ENCODE results near the gene LBP.

The LBP gene

DNA sequence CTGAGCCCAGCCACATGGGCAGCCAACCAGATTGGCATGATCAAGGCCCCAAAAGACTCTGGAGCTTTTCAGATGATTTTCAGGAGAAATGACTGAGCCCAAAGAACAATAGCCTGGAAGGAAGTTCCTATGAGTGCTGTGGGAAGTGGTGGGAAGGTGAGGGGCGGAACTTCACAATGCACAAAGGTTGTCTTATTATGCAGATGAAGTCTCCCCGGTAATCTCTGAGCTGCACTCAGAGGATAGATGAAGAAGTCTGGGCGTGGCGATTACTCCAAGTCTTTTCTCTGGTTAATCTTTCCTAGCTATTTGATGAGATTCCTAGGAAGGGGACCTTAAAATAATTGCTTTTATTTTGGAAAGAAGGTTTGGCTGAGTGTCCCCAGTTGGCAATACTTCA lies 36.9 kb downstream of the LBP start:
- TF ChIP-seq, protein P1, sequence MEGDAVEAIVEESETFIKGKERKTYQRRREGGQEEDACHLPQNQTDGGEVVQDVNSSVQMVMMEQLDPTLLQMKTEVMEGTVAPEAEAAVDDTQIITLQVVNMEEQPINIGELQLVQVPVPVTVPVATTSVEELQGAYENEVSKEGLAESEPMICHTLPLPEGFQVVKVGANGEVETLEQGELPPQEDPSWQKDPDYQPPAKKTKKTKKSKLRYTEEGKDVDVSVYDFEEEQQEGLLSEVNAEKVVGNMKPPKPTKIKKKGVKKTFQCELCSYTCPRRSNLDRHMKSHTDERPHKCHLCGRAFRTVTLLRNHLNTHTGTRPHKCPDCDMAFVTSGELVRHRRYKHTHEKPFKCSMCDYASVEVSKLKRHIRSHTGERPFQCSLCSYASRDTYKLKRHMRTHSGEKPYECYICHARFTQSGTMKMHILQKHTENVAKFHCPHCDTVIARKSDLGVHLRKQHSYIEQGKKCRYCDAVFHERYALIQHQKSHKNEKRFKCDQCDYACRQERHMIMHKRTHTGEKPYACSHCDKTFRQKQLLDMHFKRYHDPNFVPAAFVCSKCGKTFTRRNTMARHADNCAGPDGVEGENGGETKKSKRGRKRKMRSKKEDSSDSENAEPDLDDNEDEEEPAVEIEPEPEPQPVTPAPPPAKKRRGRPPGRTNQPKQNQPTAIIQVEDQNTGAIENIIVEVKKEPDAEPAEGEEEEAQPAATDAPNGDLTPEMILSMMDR (IDR thresholded peaks at IDR 0.05; ENCODE audit: low read depth, low read length) = no peak
- no peak for DNase-seq (ENCODE audit: low read depth)
- H3K4me3 ChIP-seq (ENCODE audit: low read depth, low read length) = no peak overlapping the region

DNA sequence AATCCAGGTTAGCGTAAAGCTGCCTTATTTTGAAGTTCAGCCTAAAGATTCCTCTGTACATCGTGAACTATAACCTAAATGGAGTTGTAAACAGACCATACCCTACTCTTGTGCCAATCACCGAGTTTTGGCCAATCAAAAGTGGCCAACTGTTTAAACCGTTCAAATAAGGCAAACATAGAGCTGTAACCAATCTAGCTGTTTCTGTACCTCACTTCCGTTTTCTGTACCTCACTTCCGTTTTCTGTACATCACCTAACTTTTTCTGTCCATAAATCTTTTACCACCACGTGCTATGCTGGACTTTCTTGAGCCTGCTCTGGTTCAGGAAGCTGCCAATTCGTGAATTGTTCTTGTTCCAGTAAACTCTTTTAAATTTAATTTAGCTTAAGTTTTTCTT lies 39.7 kb downstream of the LBP start:
- no peak for DNase-seq (ENCODE audit: low read depth)
- TF ChIP-seq MYC (IDR thresholded peaks at IDR 0.05; ENCODE audit: low read depth, low read length) (no peak), POLR2A (IDR thresholded peaks at IDR 0.05; ENCODE audit: extremely low read depth, insufficient read length) (no peak)
- TF ChIP-seq, protein P1 (IDR thresholded peaks at IDR 0.05; ENCODE audit: low read depth, low read length) = no peak
- TF ChIP-seq, protein P2, sequence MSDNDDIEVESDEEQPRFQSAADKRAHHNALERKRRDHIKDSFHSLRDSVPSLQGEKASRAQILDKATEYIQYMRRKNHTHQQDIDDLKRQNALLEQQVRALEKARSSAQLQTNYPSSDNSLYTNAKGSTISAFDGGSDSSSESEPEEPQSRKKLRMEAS (IDR thresholded peaks at IDR 0.05; ENCODE audit: low read depth, low read length) = no peak

DNA sequence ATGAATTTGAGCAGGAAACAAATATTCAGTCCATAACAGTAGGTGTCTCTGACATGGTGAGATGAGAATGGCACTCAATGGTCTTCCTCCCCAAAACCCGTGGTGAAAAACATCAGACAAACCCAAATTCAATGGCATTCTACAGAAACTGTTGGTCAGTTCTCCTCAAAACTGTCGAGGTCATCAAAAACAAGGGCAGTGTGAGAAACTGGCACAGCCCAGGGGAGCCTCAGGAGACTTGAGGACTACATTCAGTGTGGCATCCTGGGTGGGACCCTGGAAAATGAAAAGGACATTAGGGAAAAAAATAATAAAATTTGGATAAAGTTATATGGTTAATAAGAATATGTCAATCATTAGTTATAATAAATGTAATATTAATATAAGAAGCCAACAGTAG lies 40.6 kb downstream of the LBP start:
- DNase-seq (ENCODE audit: low read depth) = no peak
- H3K4me3 ChIP-seq (ENCODE audit: low read depth, low read length) = no peak overlapping the region
- TF ChIP-seq, protein P1 (IDR thresholded peaks at IDR 0.05; ENCODE audit: low read depth, low read length) = no peak
- TF ChIP-seq MYC (IDR thresholded peaks at IDR 0.05; ENCODE audit: low read depth, low read length) = no peak
- TF ChIP-seq POLR2A (IDR thresholded peaks at IDR 0.05; ENCODE audit: extremely low read depth, insufficient read length) = no peak
- TF ChIP-seq, protein P2 (IDR thresholded peaks at IDR 0.05; ENCODE audit: low read depth, low read length) = no peak

More for the DNA sequence above, 39.7 kb downstream of the LBP start:
- H3K4me3 ChIP-seq (ENCODE audit: low read depth, low read length) = no peak overlapping the region

DNA sequence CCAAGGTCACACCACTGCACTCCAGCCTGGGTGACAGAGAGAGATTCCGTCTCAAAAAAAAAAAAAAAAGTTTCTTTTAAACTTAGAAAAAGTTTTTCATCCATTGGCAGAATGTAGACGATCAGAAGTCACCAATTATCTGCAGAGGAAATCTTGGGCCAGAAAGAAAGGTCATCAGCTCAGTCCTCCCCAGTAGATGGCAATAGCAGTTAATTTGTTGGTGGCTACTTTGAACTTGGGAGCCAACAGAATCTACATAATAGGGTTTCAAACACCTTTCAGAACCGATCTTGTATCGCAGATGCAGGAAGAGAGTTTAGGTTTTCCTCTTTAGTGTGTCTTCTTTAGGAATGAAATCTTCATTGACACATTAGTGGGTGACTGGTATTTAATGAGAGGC lies 41.7 kb downstream of the LBP start:
- peak; percentile 31 for DNase-seq (ENCODE audit: low read depth)

DNA sequence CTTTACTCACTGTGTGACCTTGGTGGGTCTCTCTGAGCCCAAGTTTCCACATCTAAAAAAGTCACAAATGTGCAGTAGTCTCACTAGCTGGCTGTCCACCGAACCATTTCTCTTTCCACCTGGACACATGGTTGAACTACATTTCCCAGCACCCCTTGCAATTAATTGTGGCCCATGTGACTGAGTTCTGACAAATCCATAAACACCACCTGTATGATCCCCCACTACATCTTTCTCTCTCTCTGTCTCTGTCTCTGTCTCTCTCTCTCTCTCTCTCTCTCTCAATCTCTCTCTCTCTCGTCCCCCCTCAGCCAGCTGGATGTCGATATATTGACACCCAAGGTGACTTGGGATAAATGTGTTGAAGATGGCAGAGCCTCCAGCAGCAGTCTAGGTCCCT lies 46.1 kb downstream of the LBP start:
- TF ChIP-seq POLR2A (IDR thresholded peaks at IDR 0.05; ENCODE audit: extremely low read depth, insufficient read length) = no peak
- TF ChIP-seq MYC (IDR thresholded peaks at IDR 0.05; ENCODE audit: low read depth, low read length) = no peak
- TF ChIP-seq, protein P2 (IDR thresholded peaks at IDR 0.05; ENCODE audit: low read depth, low read length) = peak; percentile 79
- TF ChIP-seq, protein P1 (IDR thresholded peaks at IDR 0.05; ENCODE audit: low read depth, low read length) = no peak
- no peak overlapping the region for H3K4me3 ChIP-seq (ENCODE audit: low read depth, low read length)
- no peak for DNase-seq (ENCODE audit: low read depth)

More for the DNA sequence above, 41.7 kb downstream of the LBP start:
- H3K4me3 ChIP-seq (ENCODE audit: low read depth, low read length) = no peak overlapping the region
- TF ChIP-seq, protein P1 (IDR thresholded peaks at IDR 0.05; ENCODE audit: low read depth, low read length) = peak; percentile 9
- TF ChIP-seq, protein P2 (IDR thresholded peaks at IDR 0.05; ENCODE audit: low read depth, low read length) = no peak

DNA sequence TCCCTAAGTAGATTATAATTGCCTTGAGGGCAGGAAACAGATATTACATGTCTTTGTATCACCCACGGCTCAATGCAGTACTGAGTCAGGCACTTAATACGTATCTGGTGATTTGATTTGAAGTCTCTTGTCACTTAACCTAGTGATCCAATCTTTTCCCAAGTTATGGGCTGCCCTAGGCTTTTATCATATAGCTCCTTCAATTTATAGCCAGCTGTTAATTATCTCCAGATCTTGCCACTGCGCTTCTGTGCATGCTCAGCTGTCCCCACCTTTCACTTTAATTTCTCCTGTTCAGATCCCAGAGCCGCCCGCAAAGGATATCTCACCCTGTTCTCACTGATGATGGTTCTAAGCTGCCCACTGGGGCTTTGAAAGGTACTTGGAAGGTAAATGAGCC lies 47.0 kb downstream of the LBP start:
- TF ChIP-seq POLR2A (IDR thresholded peaks at IDR 0.05; ENCODE audit: extremely low read depth, insufficient read length) = no peak
- no peak for TF ChIP-seq MYC (IDR thresholded peaks at IDR 0.05; ENCODE audit: low read depth, low read length)
- TF ChIP-seq, protein P1 (IDR thresholded peaks at IDR 0.05; ENCODE audit: low read depth, low read length) = no peak
- TF ChIP-seq, protein P2 (IDR thresholded peaks at IDR 0.05; ENCODE audit: low read depth, low read length) = no peak

More for the DNA sequence above, 47.0 kb downstream of the LBP start:
- no peak for DNase-seq (ENCODE audit: low read depth)
- H3K4me3 ChIP-seq (ENCODE audit: low read depth, low read length) = no peak overlapping the region
